ENCODE results near the gene EPS8L3.
"Not testable (repeated sequence)": the region's sequence is repeated elsewhere in the genome, so short reads cannot be mapped to it uniquely, and the experiment has no call there.

Gene EPS8L3

GRCh38 chr1:109763646-109764415 is at the start of gene EPS8L3:
TSS of gene EPS8L3 (minus strand) at chr1:109763923. CDS start at chr1:109761749, 2,174 bp downstream.
- DNase-seq: no peak

DNA sequence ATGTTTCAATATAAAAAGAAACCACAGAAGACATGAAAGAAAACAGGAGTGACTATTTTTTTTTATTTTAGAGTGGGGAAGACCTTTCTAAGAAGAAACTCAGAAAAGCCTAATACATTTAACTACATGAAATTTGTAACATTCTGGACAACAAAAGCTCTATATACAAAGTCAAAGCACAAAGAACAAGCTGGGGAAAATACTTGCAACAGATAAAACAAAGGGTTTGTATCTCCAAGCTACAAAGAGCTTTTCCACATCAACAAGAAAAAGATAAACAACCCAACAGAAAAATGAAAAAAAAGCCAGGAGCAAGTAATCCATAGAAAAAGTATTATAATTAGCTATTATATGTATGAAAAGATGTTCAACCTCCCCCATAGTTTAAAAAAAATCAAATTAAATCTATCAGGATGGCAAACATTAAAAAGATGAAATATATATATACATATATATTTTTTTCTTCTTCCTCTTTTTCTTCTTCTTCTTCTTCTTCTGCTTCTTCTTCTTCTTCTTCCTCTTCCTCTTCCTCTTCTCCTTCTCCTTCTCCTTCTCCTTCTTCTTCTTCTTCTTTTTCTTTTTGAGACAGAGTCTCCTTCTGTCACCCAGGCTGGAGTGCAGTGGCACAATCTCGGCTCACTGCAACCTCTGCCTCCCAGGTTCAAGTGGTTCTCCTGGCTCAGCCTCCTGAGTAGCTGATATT is 49.1 kb upstream of the EPS8L3 start:
- no peak for DNase-seq

DNA sequence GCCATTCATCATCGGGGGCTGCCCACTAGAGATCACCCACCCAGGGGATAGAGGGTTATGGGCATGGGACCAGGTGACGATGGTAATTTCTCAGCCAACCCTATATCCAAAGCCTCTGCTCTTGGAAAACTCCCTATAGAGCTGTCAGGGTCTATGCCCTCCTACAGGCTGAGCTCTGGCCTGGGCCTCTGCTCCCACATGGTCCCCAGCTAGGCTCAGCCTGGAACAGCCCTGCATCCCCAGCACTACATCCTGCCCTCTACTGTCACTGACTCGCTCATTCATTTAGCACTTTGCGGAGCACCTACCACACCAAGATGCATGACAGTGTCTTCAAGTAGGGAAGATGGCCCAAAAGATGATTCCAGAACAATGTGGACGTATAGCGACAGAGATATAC is 45.0 kb upstream of the EPS8L3 start:
- no peak for DNase-seq

- no peak for DNase-seq
Observed at GRCh38 chr1:109807822-109808680, 44.3 kb upstream of the EPS8L3 start.

DNA sequence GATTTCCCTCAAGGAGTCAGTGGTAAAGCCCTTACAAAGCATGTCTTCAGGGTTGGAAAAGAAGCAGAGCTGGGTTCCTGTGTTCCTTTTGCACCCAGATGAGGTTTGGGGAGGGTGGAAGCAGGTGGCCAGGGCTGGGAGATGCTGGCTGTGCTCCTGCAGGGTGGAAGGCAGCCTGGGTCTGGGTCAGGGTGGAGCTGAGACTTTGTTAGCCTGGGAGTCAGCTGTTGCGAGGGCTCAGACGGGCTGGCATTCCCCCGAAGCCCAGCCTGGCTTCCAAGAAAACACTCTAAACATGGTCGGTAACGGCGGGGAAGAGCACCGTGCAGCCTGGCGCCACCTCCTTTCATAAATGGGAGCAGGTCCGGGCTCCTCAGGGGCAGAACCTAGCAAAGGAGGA is 43.7 kb upstream of the EPS8L3 start:
- DNase-seq: no peak

DNA sequence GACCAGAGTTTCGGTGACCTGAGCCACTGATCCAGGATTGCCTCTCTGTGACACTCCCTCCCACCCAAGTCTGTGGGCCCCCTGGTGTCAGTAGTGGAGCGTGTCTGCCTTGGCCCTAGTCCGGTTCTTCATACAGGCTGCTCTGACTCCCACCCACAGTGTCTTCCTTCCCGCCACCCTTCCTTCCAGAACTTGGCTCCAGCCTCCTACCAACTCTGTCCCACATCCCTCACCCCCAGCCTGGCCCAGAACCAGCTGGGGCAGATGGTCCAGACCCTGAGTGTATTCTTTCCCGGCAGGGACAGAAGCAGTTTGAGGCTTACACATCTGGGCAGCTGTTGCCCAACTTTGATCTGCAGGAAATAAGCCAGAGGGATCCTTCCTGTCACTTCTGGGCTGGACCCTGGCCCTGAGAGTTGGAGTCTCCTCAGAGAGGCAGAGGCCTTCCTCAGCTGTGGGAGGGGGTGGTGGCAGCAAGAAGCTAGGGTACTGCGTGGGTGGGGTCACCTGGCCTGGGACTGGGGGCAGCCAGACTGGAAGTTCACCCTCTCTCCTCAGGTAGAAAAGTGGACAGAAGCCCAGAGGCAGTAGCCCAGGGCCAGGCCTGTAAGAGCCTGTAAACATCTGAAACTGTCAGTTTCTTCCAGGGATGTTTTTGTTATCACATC is 43.1 kb upstream of the EPS8L3 start:
- DNase-seq: no peak

DNA sequence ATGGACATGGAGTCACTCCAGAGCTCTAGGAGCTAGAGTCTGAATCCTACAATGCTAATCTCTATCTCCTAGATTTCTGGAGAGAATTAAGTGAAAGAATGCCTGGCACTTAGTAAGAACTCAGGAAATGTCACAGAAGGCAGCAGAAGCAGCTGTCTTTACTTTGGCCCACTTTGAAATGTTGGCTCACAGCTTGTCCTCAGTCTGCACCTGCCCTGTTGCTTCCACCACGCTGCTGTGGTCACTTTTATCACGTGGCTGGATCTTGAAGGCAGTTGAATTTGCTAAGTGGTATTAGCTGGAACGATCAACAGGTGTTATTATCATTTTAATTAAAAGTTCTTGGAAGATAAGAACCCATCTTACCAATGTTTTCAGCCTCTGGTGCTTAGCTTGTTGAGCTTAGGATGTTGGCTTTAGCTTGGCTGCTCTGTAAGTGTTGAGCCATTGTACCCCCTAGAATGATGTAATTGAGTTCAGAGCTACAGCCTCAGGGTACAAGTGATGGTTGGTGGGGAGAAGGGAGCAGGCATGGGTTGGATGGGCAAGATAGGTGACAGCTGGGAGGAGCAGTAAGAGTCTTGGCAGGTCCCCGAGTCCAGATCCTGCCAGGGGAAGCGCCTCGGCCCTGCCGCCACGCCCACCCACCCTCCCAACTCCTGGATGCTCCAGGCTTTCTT is 41.9 kb upstream of the EPS8L3 start:
- DNase-seq: no peak

GRCh38 chr1:109804660-109805059 is 40.9 kb upstream of the EPS8L3 start:
- no peak for DNase-seq

GRCh38 chr1:109803901-109804331 is 40.2 kb upstream of the EPS8L3 start:
- no peak for DNase-seq

GRCh38 chr1:109802901-109803561 is 39.3 kb upstream of the EPS8L3 start:
- no peak for DNase-seq

DNA sequence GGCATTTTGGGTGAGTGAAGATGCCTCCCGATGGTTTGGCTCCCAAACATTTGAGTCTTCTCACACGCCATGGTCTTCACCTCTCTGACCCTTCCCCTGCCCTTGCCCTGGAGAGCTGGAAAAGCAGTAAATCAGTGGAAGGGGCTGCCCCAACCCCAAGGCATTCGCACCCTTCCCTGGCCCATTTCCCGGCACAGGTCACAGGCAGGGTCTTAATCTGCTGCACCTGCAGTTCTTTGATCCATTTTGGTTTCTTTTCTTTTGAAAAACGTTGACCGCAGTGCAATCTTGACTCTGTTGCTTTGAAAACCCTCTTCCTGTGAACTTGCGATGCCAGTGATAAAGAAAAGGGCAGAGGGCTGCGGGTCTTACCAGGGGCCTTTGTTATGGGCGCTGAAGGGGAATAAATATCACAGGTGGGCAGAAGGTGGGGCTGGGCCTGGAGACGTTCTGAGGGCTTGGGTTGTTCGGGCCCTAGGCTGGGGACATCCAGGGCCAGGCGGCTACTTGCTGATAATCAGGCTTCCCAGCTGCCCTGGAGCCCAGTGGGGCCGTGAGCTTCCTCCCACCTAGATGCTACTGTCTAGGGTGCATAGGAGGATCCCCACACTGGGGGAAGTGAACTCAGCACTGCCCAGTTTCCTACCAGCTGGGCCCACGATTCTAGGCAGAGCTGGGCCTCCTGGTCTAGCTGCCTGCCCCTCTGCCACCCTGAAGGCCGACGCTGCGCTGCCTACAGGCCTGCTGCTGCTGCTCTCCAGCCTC is 38.6 kb upstream of the EPS8L3 start:
- DNase-seq: no peak

DNA sequence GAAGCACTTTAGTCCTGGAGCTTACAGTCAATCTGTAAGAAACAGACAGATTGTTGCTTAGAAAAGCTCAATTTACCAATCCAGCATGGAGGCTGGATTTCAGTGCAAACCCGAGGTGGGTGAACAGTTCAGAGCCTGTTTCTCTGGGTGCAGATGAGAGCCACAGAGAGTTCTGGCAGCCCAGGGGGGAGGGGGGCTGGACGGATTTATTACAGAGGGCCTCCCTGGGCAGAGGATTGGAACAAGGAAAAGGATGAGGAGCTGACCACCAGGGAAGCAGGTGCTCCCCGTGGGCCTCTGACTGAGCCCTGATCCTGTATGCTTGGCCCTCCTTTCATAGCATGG is 38.0 kb upstream of the EPS8L3 start:
- no peak for DNase-seq

DNA sequence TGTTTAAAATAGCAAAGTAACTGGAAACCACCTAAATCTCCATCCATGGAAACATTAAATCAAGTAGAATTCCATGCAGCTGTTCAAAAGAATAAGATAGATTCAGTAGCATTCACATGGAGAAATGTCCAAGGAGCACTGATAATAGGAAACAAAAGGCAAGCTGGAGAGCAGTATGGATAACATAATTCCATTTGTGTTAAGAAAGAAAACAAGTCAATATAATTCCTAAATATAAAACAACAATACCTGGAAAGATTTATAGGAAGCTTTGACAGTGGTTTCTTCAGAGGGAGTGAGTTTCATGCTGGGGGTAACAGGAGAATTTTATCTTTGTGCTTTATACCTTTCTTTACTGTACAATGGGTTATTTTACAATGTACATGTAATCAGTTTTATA is 36.6 kb upstream of the EPS8L3 start:
- DNase-seq: no peak

DNA sequence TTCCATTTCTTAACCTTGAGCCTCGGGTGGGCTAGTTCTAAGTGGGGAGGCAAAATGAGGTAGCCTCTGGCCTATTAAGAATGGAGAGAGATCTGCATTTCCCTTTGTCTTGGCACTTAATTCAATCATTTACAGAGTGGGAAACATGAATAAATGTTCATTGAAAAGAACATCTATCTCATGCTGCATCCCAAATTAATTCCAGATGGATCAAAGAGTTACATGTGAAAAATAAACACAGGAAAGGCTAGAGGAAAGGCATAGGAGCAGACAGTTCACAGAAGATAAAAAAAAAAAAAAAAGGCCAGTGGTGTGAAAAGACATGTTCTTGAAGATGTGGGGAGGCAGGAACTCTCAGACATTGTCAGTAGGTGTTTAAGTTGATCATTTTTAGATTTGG is 35.7 kb upstream of the EPS8L3 start:
- no peak for DNase-seq

- DNase-seq: not testable (repeated sequence)
Observed at GRCh38 chr1:109797303-109797595, 33.5 kb upstream of the EPS8L3 start.

DNA sequence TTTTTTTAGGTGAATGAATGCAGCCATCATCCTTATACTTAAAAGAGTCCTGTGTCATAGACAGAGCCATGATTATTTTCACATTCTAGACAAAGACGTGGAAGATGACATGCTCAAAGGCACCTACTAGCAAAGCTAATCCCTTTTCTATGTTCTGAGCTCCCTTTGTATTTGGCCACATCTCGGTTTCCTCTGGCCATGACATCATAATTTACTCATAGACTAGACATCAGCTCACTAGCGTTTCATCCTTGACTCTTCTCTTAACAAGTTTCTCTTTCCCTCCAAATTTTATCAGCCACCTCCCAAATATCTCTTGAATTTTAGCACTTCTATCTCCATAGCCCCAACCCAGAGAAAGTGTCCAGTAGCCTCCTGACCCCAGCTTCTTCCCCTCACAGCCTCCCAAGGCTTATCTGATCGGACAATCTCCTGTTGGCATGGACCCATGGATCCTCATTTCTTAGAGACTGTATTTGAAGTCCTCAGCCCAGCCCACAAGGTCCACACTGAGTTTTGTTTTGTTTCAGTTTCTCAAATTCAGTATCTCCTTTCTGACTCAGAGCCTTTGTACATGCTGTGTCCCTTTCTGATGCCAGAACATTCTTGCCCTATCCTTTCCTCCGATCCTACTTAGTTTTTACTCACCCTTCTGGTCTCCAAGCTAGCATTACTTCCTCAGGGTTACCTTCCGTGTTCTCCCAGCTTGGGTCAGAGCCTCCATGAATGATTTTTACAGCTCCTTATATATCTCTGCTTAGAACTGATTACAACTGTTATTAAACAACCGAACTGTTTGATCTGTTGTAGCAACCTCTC is 33.0 kb upstream of the EPS8L3 start:
- no peak for DNase-seq

DNA sequence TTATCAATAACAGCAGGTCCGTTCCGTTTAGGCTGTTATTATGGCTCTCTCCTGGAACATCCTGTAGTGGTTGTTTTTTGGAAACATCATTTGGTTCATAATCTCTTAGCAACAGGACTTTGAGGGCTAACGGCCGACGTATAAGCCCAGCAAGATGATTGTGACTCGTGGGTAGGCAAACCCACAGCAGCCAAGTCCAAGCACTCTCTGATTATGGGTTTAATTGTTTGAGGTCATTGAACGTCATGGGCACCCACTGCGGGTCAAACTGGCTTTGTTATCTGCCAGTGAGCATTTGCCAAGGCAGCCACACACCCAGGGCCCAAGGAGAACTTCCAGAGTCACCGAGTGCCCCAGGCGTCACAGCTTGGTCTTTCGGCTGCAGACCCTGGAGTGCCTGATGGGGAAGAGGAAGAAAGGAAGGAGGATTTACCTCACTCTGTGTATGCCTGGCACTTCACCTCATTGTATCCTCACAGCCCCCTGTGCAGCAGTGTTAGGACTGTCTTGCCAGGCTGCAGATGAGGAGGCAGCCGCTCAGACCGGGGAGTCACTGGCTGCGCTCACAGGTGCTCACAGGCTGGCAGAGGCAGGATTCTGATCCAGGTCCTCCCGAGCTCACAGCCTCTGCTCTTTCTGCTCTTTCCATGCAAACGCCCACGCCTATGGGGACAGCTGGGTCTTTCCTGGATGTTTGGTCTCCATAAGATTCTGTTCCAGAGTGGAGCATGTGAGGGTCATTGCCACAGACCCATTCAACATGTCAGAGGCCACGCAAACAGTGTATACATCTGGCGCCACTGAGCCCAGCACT is 30.8 kb upstream of the EPS8L3 start:
- peak; percentile 93 for DNase-seq

- DNase-seq: peak; percentile 97
Observed at GRCh38 chr1:109793486-109794318, 30.0 kb upstream of the EPS8L3 start.

- no peak for DNase-seq
Observed at GRCh38 chr1:109793089-109793485, 29.4 kb upstream of the EPS8L3 start.
